Measurements from ENCODE around the gene FADS3. TPM values are rescaled to one million over a fixed set of nuclear protein-coding genes. Genes with fewer than 3 reads are reported as not detected.

Gene FADS3
- total and polyA plus RNA-seq, 2 of the 13 experiments (the other 11 are each of a cell fraction or from before 2014, with no cell fraction given): 13.4 to 23.2 TPM

DNA sequence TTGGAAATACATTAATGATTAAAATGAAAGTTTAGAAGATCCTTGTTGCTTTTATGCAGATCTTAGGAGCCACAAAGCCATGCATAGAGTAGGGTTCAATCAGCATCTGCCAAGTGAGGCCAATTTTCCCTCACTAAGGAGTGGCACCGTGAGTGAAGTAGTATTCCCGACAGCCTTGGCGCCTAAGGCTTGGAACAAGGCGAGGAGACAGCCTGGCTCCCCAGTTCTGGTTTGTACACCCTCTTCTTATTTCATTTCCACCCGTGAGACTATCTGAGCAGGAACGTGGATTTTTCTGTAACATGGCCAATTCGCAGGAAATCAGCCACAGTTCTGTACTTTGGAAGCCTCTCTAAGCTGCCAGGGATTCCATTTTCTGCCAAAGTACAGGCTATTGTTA, 40.7 kb downstream of the FADS3 start:
- Histone ChIP-seq H3K79me2 (ENCODE audit: insufficient read depth, low read length) (no peaks in the 10 kb centered on the region), H3K27me3 (ENCODE audit: control insufficient read depth in 1 of 2, insufficient read depth in 2 of 2, low read length in 2 of 2) (no peaks in the 10 kb centered on the region), H4K20me1 (ENCODE audit: insufficient read depth, low read length) (no peaks in the 10 kb centered on the region), H3K27ac (ENCODE audit: extremely low read length, insufficient read depth, low read length) (no peak overlapping the region), H3K36me3 (replicated peaks in 1 of 2; ENCODE audit: control insufficient read depth in 1 of 2, insufficient read depth in 2 of 2, low read length in 2 of 2) (peaks cover 4 to 48% of the 10 kb centered on the region in 2 experiments; a peak in 4 of 5 replicates), H3K4me3 (replicated peaks in 1 of 3; ENCODE audit: insufficient read depth in 1 of 3, low read depth in 2 of 3, low read length in 3 of 3) (no peak overlapping the region), H3K9me3 (ENCODE audit: low read length) (no peaks in the 10 kb centered on the region), H3K4me1 (ENCODE audit: insufficient read depth, low read length) (peaks cover 9% of the 10 kb centered on the region; the same call in 1 of the 2 replicates), H3K9ac (ENCODE audit: insufficient read depth, low read depth, low read length) (no peak overlapping the region), H3K4me2 (ENCODE audit: low read depth, low read length) (no peak overlapping the region), H2AFZ (ENCODE audit: low read length) (no peak overlapping the region)
- FAIRE-seq (no peak), ATAC-seq (no peak), DNase-seq (ENCODE audit: low spot score) (no peak)
- intact Hi-C loops (cut with micrococcal nuclease; ENCODE audit: unreplicated experiment) (no loop called here), in situ Hi-C loops (cut with HindIII; ENCODE audit: extremely low pct_ligation_motif_present, low pct_unique_long_range_greater_than_20kb) (no loop called here)
- TSS peak; percentile 39 for BruUV-seq (replicated peaks)
- WGBS (ENCODE audit: low lambda C conversion rate): 97% methylated on average over 7 of the region's 7 CpGs
- POLR2A ChIA-PET: no interaction called here
- CTCF ChIA-PET (ENCODE audit: low intra/inter-chr PET ratio, low total read pairs): no interaction called here
- no peak for TF ChIP-seq RAD21 (CRISPR knock-in tag; IDR thresholded peaks at IDR 0.05)
- TF ChIP-seq, protein P1, sequence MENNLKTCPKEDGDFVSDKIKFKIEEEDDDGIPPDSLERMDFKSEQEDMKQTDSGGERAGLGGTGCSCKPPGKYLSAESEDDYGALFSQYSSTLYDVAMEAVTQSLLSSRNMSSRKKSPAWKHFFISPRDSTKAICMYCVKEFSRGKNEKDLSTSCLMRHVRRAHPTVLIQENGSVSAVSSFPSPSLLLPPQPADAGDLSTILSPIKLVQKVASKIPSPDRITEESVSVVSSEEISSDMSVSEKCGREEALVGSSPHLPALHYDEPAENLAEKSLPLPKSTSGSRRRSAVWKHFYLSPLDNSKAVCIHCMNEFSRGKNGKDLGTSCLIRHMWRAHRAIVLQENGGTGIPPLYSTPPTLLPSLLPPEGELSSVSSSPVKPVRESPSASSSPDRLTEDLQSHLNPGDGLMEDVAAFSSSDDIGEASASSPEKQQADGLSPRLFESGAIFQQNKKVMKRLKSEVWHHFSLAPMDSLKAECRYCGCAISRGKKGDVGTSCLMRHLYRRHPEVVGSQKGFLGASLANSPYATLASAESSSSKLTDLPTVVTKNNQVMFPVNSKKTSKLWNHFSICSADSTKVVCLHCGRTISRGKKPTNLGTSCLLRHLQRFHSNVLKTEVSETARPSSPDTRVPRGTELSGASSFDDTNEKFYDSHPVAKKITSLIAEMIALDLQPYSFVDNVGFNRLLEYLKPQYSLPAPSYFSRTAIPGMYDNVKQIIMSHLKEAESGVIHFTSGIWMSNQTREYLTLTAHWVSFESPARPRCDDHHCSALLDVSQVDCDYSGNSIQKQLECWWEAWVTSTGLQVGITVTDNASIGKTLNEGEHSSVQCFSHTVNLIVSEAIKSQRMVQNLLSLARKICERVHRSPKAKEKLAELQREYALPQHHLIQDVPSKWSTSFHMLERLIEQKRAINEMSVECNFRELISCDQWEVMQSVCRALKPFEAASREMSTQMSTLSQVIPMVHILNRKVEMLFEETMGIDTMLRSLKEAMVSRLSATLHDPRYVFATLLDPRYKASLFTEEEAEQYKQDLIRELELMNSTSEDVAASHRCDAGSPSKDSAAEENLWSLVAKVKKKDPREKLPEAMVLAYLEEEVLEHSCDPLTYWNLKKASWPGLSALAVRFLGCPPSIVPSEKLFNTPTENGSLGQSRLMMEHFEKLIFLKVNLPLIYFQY (CRISPR knock-in tag; IDR thresholded peaks at IDR 0.05; ENCODE audit: borderline replicate concordance): no peak
- TF ChIP-seq, protein P2, sequence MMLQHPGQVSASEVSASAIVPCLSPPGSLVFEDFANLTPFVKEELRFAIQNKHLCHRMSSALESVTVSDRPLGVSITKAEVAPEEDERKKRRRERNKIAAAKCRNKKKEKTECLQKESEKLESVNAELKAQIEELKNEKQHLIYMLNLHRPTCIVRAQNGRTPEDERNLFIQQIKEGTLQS (CRISPR knock-in tag; IDR thresholded peaks at IDR 0.05): no peak
- no peak for TF ChIP-seq HOXD1 (CRISPR knock-in tag; IDR thresholded peaks at IDR 0.05)
- TF ChIP-seq NCOA2 (CRISPR knock-in tag; IDR thresholded peaks at IDR 0.05): no peak
- no peak for TF ChIP-seq ZNF251 (CRISPR knock-in tag; IDR thresholded peaks at IDR 0.05)
- TF ChIP-seq ZNF746 (CRISPR knock-in tag; IDR thresholded peaks at IDR 0.05): no peak
- TF ChIP-seq FOXO1 (CRISPR knock-in tag; IDR thresholded peaks at IDR 0.05): no peak
- TF ChIP-seq, protein P3, sequence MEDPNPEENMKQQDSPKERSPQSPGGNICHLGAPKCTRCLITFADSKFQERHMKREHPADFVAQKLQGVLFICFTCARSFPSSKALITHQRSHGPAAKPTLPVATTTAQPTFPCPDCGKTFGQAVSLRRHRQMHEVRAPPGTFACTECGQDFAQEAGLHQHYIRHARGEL (CRISPR knock-in tag; IDR thresholded peaks at IDR 0.05): no peak
- TF ChIP-seq, protein P4, sequence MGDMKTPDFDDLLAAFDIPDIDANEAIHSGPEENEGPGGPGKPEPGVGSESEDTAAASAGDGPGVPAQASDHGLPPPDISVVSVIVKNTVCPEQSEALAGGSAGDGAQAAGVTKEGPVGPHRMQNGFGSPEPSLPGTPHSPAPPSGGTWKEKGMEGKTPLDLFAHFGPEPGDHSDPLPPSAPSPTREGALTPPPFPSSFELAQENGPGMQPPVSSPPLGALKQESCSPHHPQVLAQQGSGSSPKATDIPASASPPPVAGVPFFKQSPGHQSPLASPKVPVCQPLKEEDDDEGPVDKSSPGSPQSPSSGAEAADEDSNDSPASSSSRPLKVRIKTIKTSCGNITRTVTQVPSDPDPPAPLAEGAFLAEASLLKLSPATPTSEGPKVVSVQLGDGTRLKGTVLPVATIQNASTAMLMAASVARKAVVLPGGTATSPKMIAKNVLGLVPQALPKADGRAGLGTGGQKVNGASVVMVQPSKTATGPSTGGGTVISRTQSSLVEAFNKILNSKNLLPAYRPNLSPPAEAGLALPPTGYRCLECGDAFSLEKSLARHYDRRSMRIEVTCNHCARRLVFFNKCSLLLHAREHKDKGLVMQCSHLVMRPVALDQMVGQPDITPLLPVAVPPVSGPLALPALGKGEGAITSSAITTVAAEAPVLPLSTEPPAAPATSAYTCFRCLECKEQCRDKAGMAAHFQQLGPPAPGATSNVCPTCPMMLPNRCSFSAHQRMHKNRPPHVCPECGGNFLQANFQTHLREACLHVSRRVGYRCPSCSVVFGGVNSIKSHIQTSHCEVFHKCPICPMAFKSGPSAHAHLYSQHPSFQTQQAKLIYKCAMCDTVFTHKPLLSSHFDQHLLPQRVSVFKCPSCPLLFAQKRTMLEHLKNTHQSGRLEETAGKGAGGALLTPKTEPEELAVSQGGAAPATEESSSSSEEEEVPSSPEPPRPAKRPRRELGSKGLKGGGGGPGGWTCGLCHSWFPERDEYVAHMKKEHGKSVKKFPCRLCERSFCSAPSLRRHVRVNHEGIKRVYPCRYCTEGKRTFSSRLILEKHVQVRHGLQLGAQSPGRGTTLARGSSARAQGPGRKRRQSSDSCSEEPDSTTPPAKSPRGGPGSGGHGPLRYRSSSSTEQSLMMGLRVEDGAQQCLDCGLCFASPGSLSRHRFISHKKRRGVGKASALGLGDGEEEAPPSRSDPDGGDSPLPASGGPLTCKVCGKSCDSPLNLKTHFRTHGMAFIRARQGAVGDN (CRISPR knock-in tag; IDR thresholded peaks at IDR 0.05): no peak
- TF ChIP-seq ZNF543 (CRISPR knock-in tag; IDR thresholded peaks at IDR 0.05): no peak
- no peak for TF ChIP-seq RBFOX2 (IDR thresholded peaks at IDR 0.05; ENCODE audit: low read depth, low read length)
- TF ChIP-seq, protein P5, sequence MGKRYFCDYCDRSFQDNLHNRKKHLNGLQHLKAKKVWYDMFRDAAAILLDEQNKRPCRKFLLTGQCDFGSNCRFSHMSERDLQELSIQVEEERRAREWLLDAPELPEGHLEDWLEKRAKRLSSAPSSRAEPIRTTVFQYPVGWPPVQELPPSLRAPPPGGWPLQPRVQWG (CRISPR knock-in tag; IDR thresholded peaks at IDR 0.05; ENCODE audit: borderline replicate concordance, low read depth): no peak
- no peak for TF ChIP-seq TARDBP (CRISPR knock-in tag; IDR thresholded peaks at IDR 0.05)
- TF ChIP-seq, protein P6, sequence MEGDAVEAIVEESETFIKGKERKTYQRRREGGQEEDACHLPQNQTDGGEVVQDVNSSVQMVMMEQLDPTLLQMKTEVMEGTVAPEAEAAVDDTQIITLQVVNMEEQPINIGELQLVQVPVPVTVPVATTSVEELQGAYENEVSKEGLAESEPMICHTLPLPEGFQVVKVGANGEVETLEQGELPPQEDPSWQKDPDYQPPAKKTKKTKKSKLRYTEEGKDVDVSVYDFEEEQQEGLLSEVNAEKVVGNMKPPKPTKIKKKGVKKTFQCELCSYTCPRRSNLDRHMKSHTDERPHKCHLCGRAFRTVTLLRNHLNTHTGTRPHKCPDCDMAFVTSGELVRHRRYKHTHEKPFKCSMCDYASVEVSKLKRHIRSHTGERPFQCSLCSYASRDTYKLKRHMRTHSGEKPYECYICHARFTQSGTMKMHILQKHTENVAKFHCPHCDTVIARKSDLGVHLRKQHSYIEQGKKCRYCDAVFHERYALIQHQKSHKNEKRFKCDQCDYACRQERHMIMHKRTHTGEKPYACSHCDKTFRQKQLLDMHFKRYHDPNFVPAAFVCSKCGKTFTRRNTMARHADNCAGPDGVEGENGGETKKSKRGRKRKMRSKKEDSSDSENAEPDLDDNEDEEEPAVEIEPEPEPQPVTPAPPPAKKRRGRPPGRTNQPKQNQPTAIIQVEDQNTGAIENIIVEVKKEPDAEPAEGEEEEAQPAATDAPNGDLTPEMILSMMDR (CRISPR knock-in tag; IDR thresholded peaks at IDR 0.05): no peak
